ENCODE data around the gene DPP9.
"Not testable (repeated sequence)": the region's sequence is repeated elsewhere in the genome, so short reads cannot be mapped to it uniquely, and the experiment has no call there.

DPP9 gene

DNA sequence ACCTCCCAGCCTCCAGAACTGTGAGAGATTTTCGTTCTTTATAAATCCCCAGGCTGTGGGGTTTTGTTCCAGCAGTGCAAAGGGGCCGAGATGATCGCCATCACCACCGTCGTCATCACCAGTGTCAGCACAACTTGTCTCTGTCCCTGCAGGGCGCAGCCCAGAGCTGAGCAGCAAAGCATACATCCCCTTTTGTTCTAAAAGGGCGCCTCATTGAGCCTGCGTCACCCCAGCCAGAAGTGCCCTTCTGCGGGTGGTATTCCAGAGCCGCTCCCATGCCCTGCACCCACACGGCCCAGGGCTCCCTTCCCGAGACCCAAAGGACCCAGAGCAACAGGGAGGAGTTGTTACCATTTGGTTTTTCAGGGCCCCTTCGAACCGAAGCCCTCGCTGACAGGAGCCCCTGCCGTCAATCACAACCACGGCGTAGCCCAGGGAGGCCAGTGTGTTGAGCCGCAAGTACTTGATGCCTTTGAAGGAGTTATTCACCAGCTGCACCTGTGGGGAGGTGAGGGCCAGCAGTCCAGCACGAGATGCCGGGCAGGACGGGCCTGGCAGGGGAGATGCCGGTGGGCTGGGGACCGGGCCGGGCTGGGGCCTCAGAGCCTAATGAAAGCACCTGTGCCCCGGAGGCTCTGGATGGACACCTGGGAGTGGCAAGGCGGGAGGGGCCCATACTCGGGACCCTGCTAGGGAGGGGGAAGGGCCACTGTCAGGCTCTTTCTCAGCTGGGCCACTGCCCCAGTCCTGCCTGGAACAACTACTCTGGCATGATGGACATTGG lies 39.1 kb downstream of the DPP9 start:
- DNase-seq (ENCODE audit: low read depth) = no peak

DNA sequence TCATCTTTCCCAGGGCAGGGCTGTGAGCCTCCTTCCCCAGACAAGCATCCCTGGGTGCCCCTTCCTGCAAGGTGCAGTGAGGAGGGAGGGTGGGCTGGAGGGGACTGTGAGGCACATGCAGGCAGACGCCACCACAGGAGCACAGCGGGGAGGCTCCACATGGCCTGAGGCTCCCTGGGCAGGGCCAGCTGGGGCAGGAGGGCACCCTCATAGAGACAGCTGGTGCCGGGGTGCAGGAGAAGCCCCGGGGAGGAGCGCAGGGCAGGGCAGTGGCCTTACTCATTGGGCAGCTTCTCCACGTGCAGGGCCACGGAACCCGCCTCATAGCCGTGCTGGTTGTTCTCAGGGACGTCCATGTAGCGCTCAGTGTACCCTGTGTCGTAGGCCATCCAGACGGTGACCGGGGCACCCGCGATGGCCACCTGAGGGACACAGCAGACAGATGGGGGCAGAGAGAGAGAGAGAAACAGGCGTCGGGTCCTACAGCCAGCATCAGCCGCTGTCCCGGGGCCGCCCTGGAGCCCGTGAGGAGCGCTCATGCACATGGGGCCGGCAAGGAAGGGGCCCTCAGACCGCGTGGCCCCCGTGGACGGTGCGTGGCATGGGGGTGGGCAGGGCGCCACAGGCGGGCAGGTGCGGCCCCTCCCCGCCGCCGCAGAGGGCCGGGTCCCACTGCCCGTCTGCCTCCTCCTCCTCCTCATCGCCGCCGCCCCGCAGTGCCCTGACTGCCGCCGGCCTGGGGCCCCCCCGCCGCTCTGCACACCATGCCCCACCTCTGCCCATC lies 41.0 kb downstream of the DPP9 start:
- DNase-seq (ENCODE audit: low read depth) = no peak

DNA sequence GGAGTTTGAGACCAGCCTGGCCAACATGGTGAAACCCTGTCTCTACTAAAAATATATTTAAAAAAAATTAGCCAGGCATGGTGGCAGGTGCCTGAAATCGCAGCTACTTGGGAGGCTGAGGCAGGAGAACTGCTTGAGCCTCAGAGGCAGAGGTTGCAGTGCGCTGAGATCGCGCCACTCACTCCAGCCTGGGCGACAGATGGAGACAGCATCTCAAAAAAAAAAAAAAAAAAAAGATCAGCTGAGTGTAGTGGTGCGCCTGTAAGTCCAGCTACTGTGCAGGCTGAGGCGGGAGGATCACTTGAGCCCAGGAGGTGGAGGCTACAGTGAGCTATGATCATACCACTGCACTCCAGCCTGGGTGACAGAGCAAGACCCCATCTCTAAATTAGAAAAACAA lies 43.6 kb downstream of the DPP9 start:
- not testable (repeated sequence) for DNase-seq (ENCODE audit: low read depth)

DNA sequence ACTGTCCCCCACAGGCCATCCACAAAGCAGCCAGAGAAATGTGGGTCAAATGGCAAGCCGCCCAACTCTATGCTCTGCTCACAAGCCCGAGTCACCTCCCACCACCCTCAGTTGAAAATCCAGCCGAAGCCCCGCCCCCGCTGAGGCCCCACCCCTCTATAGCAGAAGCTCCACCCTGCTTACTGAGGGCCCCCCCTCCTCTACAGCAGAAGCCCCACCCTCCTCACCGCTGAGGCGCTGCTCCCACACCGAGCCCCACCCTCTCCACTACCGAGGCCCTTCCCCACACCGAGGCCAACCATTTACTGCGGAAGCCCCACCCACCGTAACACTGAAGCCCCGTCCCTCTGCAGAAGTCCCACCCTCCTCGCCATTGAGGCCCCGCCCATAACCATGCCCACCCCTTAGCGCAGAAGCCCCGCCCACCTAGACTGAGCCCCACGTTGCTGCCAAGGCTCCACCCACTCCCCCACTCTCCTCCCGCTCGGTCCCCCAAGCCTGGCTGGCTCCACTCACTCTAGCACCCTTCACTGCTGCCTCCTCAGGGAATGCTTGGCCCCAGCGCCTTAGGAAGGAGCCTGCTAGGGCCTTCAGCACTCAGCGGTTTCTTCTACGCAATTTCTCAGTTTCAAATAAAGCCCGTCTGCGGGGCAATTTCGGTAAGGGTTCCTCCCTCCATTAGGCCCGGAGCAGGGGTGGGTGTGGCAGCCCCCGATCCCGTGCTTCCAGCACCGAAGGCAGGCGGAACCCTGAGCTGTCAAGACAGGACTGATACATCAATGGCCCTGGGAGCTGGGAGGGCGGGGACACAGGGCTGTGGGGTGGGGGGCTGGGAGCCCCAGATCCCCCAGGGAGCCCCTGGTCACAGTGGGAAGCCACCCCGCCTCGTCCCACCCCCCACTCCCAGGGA lies 44.5 kb downstream of the DPP9 start:
- no peak for DNase-seq (ENCODE audit: low read depth)

DNA sequence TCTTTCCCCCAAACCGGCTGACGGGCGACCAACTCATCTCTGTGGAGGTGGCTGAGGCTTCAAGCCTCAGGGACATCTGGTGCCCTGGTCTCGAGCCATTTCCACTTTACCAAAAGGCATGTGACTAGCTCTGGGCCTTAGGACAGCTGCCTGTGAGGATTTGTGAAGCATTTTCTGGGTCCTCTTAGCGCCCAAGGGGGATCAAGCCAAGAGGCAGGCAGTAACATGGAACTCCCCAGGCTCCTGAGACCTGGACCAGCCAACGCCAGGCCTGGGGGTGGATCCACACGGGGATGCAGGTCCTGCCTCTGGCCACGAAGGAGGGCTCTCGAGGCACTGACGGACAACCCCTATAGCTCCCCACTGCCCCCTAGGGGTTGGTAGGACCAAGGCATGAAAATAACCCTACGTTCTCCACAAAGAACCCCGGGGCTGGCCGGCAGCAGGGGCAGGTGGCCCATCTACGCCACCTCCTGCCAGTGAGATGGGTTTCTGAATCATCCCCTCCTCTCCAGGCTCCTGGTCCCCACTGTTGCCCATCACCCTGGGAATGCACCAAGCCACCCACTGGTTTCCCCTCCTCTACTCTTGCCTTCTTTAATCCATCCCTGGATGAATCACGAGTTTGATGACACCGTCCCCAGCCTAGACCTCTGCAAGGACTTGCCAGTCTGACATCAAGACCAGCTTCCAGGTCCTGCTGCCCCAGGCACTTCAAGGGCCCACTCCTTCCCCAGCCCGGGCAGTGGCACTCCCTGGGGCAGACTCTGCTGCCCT lies 46.5 kb downstream of the DPP9 start:
- DNase-seq (ENCODE audit: low read depth) = no peak

DNA sequence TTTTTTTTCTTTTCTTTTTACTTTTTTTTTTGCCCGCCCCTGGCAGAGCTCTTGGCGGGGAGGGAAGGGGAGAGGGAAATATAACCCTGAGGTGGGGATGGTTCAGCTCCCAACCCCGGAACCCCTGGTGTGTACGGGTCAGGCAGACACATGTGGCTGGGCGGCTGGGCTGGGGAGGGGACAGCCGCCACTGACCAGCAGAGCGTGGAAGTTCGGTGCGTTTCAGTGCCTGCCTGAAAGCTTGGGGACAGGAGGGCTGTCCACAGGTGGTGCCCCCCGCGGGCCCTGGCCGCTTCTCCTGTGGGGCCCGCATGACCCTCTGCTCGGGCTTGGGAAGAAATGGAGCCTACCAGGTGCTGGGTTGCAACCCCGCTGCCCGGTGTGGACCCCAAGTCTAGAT lies 48.3 kb downstream of the DPP9 start:
- no peak for DNase-seq (ENCODE audit: low read depth)

DNA sequence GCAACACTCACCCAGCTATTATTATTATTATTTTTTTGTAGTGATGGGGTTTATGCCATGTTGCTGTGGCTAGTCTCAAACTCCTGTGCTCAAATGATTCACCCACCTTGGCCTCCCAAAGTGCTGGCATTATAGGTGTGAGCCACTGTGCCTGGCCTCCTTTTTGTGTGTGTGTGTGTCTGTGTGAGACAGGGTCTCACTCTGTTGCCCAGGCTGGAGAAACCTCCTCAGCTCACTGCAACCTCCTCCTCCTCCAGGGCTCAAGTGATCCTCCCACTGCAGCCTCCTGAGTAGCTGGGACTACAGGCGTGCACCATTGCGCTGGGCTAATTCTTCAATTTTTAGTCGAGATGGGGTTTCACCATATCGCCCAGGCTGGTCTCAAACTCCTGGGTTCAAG lies 49.9 kb downstream of the DPP9 start:
- DNase-seq (ENCODE audit: low read depth) = no peak

DNA sequence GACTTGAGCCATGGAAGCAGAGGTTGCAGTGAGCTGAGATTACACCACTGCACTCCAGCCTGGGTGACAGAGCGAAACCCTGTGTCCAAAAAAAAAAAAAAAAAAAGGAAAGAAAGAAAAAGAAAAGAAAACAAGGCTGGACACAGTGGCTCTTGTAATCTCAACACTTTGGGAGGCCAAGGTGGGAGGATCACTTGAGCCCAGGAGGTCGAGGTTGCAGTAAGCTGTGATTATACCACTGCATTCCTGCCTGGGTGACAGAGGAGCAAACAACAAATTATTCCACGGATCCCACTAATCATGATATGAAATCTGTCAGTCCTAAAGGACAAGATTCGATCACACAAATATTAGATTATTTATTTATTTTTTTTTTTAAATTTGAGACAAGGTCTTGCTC lies 50.4 kb downstream of the DPP9 start:
- no peak for DNase-seq (ENCODE audit: low read depth)

DNA sequence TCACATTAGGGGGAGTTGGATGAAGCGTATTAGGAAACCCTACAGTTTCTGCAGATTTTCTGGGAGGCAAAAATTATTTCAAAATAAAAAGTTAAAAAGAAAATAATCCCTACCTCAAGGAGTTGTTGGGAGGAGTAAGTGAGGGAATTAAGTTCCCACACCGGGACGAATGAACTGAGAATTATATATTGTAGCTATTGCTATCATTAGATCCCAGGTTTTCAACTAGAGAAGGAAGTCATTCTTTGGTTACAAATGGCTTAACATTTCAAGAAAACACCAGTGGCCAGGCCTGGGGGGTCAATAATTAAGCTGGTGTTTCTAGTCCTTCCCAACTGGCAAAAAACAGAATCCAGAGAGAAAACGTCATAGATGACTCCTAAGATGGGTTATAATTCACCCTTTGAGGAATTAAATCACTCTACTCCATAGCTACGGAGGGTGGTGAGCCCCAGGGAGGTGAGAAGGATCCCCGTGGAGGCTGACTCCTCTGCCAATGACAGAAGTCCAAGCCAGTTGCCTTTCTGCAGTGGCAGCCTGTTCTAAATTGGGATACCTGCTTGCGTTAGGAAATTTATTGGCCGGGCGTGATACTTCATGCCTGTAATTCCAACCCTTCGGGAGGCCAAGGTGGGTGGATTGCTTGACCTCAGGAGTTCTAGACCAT lies 52.3 kb downstream of the DPP9 start:
- no peak for DNase-seq (ENCODE audit: low read depth)

DNA sequence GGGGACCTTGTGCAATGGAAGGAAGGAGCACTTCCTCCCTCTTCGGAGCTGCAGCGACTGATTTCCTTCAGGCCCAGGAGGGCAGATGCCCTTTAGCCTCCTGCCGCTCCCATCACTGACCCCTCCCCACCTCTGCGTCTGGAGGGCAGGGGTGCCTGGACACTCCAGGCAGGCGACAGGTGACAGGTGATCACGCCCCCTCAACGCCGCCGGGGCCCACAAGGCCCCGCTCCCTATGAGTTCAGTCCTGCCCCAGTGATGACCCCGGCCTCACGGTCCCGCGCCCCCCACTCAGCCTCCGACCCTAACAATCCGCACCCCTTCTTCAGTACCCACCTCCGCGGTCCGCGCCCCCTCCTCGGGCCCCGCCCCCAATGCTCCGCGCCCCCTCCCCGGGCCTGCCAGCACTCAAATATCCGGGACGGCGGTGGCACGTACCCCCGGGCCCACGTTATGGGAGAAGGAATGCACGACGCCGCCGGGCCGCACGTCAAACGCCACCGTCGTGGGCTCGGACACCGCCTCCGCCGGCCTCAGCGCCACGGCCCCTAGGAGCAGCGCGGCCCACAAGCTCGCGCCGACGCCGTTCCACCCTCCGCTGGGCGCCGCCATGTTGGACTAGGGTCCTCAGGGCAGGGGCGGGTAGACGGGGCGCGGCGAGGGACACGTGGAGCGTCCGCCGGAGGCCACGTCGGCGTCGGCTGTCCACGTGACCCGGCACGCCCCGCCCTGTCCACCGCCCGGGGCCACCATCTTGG lies 53.7 kb downstream of the DPP9 start, which contains the start of gene MYDGF:
TSS of gene MYDGF (minus strand) at position 620 of the 758 bp plus-strand sequence. CDS start at position 612, 8 bp downstream.
- peak; percentile 90 for DNase-seq (ENCODE audit: low read depth)

DNA sequence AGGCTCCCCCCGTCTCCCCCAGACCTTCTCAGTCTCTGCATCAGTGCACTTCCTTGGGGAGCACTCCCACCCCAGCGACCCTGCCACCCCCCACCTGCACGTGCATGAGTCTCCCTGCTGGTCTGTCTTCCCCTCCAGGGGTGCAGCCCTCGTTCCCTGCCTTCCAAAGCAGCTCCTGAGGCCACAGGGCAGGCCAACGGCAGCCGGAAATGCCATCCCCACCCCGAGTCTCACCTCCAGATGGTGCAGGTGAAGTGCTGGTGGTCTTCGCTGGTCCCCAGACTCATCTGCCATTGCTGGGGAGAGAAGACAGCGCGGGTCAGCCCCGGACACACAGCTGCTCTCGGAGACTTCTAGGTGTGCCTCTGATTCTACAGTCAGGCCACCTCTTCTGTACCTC lies 59.0 kb downstream of the DPP9 start:
- no peak for DNase-seq (ENCODE audit: low read depth)

DNA sequence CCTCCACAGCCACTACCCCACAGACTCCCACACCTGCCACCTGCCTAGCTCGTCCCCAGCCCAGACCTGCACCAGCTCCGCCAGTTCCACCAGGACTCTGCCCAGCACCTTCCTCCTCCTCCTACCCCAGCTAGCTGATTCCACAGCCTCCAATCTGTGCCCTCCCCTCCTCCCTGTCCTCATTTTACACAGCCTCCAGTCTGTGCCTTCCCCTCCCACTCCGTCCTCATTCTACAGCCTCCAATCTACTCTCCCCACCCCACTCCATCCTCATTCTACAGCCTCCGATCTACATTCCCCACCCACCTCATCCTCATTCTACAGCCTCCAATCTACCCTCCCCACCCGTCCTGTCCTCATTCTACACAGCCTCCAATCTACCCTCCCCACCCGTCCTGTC lies 60.8 kb downstream of the DPP9 start:
- DNase-seq (ENCODE audit: low read depth) = no peak

DNA sequence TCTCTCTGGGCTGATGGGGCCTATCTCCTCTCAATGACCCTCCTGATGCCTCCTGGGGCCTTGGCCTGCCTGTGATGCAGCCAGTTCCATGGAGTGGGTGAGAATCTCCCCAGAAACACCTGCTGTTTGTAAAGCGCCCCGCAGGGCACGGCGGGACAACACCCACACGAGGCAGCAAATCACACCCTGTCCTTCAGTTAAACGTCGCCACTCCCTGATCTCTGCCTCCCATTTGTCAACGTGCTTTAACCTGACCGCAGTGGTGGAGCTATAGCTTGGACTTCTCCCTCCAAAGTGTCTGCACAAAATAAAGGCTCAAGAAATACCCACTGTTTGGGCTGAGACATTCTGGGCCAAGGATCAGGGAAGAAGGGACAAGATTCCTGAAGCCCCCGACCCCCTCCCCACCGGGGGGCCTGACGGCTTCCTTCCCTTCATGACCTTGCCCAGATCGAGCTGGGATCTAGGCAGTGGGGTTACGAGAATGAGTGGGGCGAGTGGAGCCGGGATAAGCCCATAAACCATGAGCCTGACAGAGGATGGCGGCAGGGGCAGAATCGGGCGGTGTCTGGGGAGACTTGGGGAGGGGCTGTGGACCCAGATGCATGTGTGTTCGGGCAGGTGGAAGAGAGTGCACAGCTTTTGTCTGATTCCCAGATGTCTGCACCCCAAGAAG lies 61.5 kb downstream of the DPP9 start:
- no peak for DNase-seq (ENCODE audit: low read depth)

DNA sequence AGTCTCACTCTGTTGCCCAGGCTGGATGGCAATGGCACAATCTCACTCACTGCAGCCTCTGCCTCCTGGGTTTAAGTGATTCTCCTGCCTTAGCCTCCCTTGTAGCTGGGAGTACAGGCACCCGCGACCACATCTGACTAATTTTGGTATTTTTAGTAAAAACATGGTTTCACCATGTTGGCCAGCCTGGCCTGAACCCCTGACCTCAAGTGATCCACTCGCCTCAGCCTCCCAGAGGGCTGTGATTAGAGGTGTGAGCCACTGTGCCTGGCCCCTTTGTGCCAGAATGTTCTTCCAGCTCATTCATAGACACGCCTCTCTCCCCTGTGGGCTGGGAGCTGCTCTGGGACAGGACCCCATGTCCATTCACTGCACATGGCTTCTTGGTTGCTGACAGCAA lies 62.6 kb downstream of the DPP9 start:
- DNase-seq (ENCODE audit: low read depth) = no peak

DNA sequence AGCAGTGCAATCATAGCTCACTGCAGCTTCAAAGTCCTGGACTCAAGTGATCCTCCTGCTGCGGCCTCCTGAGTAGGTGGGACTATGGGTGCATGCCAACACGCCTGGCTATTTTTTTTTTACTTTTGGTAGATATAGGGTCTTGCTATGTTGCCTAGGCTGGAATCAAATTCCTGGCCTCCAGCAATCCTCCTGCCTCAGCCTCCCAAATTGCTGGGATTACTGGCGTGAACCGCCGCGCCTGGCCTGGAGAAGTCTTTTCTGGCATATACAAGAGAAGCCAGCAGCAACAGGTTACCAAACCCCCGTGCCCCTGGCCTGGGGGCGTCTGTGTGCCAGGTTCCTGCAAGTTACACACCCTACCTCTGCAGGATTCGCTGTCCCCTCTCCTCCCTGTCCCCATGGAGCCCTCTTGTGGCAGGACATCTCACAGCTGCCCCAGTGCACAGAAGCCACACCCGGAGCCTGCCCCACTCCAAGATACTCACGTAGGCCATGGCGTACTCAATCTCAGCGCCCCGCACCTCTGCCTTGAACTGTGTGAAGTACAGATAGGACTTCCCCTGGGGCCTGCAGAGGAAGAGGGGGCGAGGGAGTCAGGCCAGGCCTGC lies 63.4 kb downstream of the DPP9 start:
- no peak for DNase-seq (ENCODE audit: low read depth)

DNA sequence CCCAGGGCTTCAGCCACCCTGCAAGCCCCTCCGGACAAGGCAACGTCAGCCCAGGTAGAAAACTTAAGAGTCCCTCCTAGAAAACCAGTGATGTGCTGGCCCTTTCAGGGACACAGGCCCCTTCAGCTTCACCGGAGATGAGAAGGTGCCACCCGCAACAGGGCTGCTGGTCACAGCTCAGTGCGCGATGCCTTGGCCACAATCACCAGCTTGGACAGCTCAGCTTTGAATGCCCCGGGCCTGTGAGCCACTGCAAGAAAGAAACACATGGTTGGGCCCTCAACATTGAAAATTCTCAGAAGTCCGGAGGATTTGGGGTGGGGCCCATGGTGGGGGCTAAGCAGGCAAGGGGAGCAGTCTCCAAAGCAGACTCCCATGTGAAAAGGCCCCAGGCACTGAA lies 65.8 kb downstream of the DPP9 start:
- DNase-seq (ENCODE audit: low read depth) = no peak

DNA sequence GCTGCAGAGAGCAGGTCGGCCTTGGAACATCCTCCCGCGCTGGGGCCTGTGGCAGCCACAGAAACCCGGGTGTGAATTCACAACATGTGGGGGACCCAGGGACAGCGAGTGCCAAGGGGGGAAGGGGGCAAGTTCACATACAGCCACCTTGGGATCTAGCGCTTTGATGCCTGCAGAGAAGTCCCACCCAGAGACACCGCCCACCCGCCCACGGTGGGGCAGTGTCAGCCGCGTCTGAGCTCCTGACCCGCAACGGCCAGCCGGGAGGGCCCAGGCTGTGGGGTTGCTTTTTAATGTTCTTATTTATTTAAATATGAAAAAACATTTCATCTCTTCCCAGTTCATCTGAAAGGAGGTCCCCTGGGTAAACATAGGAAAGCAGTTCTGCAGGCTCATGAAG lies 66.4 kb downstream of the DPP9 start:
- no peak for DNase-seq (ENCODE audit: low read depth)

DNA sequence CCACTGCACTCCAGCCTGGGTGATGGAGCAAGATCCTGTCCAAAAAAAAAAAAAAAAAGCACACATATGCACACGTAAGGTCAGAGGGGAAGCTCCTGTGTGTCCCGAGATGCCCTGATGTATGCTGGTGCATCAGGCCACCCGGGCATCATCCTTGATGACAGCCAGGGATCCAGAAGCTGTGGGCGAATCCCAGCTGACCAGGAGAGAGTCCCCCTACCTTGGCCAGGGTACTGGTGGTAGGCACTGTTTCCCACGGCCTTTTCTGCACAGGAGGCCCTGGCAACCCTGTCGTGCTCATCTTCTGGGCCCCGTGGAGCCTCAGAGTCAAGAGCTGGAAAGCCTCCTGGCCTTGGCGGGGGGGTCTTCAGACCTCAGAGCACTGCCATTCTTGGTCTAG lies 67.5 kb downstream of the DPP9 start:
- DNase-seq (ENCODE audit: low read depth) = no peak

All from stimulated activated CD8-positive, alpha-beta memory T cell treated with anti-CD3 and anti-CD28 coated beads, Interleukin-4, amount 100 ng/mL, for 24 hours (primary cell).